ENCODE data around the gene PAX4. TPM values are rescaled to one million over a fixed set of nuclear protein-coding genes. Genes with fewer than 3 reads are reported as not detected.

PAX4 gene
- total RNA-seq, 1 experiment from 2014 or later: not detected

- H3K23me2 ChIP-seq (ENCODE audit: insufficient read length, low read depth, low read length, poor library complexity, severe bottlenecking): peaks cover 16% of the 10 kb centered on the region
- H3K23ac ChIP-seq (ENCODE audit: insufficient read length, low read depth, low read length): no peak overlapping the region
- no peak overlapping the region for H4K5ac ChIP-seq (ENCODE audit: insufficient read length, low read depth, low read length)
- peak overlapping the region; percentile 21 for H3K9ac ChIP-seq (ENCODE audit: extremely low read depth, insufficient read length, low read length)
- H3K9me3 ChIP-seq (ENCODE audit: control insufficient read depth, low read depth, low read length): no peaks in the 10 kb centered on the region
- Mint-ChIP-seq H3K27ac (peak overlapping the region in 1 of 3 experiments; percentile 84; a peak in 1 of 7 replicates), H3K4me1 (peaks cover 20% of the 10 kb centered on the region in 2 experiments), H3K36me3 (ENCODE audit: insufficient read depth in 1 of 3, low read depth in 3 of 3) (no peaks in the 10 kb centered on the region; a peak in 1 of 7 replicates), H3K4me3 (peak overlapping the region; percentile 77 to 89), H3K9me3 (no peaks in the 10 kb centered on the region; a peak in 2 of 5 replicates), H3K27me3 (ENCODE audit: low read depth) (peaks cover 83% of the 10 kb centered on the region)
- no peak overlapping the region for H2BK15ac ChIP-seq (ENCODE audit: low read depth, low read length)
- H3K4me1 ChIP-seq (ENCODE audit: insufficient read depth, low read length): no peaks in the 10 kb centered on the region
- no peak overlapping the region for H2BK20ac ChIP-seq (ENCODE audit: low read depth, low read length, poor library complexity, severe bottlenecking)
- no peak overlapping the region for H3K18ac ChIP-seq (ENCODE audit: insufficient read length, low read depth, low read length)
- no peak overlapping the region for H2BK12ac ChIP-seq (ENCODE audit: insufficient read length, low read depth, low read length)
- H3K27ac ChIP-seq (ENCODE audit: insufficient read length, low read depth, low read length): no peak overlapping the region
- no peak overlapping the region for H2AK5ac ChIP-seq (ENCODE audit: insufficient read length, low read length)
- H3K79me2 ChIP-seq (ENCODE audit: insufficient read depth, low read length): no peaks in the 10 kb centered on the region
- no peak for TF ChIP-seq CTCF (conservative IDR thresholded peaks at IDR 0.05)
- no peak overlapping the region for H3K4ac ChIP-seq (ENCODE audit: low read depth, low read length)
- no peak overlapping the region for H4K91ac ChIP-seq (ENCODE audit: insufficient read length, low read depth, low read length)
- DNase-seq: peak; percentile 72
- H2BK120ac ChIP-seq (ENCODE audit: low read depth, low read length, poor library complexity, severe bottlenecking): no peak overlapping the region
- H3K14ac ChIP-seq (ENCODE audit: insufficient read depth, low read length): no peak overlapping the region
- H4K8ac ChIP-seq (replicated peaks; ENCODE audit: insufficient read length, low read depth, low read length): no peak overlapping the region
- peaks cover 20% of the 10 kb centered on the region; the same call in 1 of the 2 replicates for H3K27me3 ChIP-seq (ENCODE audit: insufficient read depth, low read length)
- no CpG with 5 or more reads among the region's 24 CpGs for WGBS (ENCODE audit: extremely low coverage, insufficient read length, low lambda C conversion rate)
- H2AFZ ChIP-seq (ENCODE audit: low read length): peak overlapping the region; percentile 81
- no peak overlapping the region for H2BK5ac ChIP-seq (ENCODE audit: insufficient read length, low read length)
- H4K20me1 ChIP-seq (ENCODE audit: control insufficient read depth, insufficient read depth, insufficient read length): no peaks in the 10 kb centered on the region
- H3T11ph ChIP-seq (ENCODE audit: low read length): no peak overlapping the region
- no peaks in the 10 kb centered on the region for H3K79me1 ChIP-seq (ENCODE audit: insufficient read depth, low read depth, low read length, poor library complexity, severe bottlenecking)
- peak overlapping the region; percentile 90 for H3K4me2 ChIP-seq (ENCODE audit: insufficient read depth, insufficient read length, low read length)
- no peak overlapping the region for H3K56ac ChIP-seq (ENCODE audit: insufficient read length, low read depth, low read length)
Measured at GRCh38 chr7:127620406-127621233, 2.7 kb upstream of the PAX4 start.
